ENCODE data around the gene GNG14. TPM values are rescaled to one million over a fixed set of nuclear protein-coding genes. Genes with fewer than 3 reads are reported as not detected.

Gene GNG14
- total and polyA plus RNA-seq, 2 of the 13 experiments (the other 11 are each of a cell fraction or from before 2014, with no cell fraction given), result not detected

- no peak for TF ChIP-seq ZNF280D (CRISPR knock-in tag; IDR thresholded peaks at IDR 0.05)
- no peak for TF ChIP-seq NFAT5 (CRISPR knock-in tag; IDR thresholded peaks at IDR 0.05)
- no peak for TF ChIP-seq SETDB1 (CRISPR knock-in tag; IDR thresholded peaks at IDR 0.05; ENCODE audit: borderline replicate concordance)
- TF ChIP-seq ZBTB20 (CRISPR knock-in tag; IDR thresholded peaks at IDR 0.05; ENCODE audit: borderline replicate concordance, low read depth), result no peak
- TF ChIP-seq ZNF605 (CRISPR knock-in tag; IDR thresholded peaks at IDR 0.05), result no peak
- peak; percentile 57; the same call in 1 of the 2 replicates for TF ChIP-seq SIN3B (IDR thresholded peaks at IDR 0.05; ENCODE audit: low read length)
- TF ChIP-seq ZNF841 (CRISPR knock-in tag; IDR thresholded peaks at IDR 0.05; ENCODE audit: borderline replicate concordance), result no peak
- 0 out of 2 replicates have a peak, but pooled peaks have one; percentile 24 for TF ChIP-seq NCOA2 (CRISPR knock-in tag; IDR thresholded peaks at IDR 0.05)
- TF ChIP-seq HINFP (CRISPR knock-in tag; IDR thresholded peaks at IDR 0.05; ENCODE audit: low read depth), result 0 out of 2 replicates have a peak, but pooled peaks have one; percentile 56
- TF ChIP-seq ZNF260 (CRISPR knock-in tag; IDR thresholded peaks at IDR 0.05; ENCODE audit: borderline replicate concordance, low read depth), result no peak
- TF ChIP-seq ZNF276 (CRISPR knock-in tag; IDR thresholded peaks at IDR 0.05; ENCODE audit: low read depth), result no peak
- no peak for TF ChIP-seq NFIB (CRISPR knock-in tag; IDR thresholded peaks at IDR 0.05; ENCODE audit: borderline replicate concordance)
- 0 out of 2 replicates have a peak, but pooled peaks have one; percentile 43 for TF ChIP-seq ZFP37 (CRISPR knock-in tag; IDR thresholded peaks at IDR 0.05; ENCODE audit: borderline replicate concordance)
- peak; percentile 89 for TF ChIP-seq U2AF1 (optimal IDR thresholded peaks at IDR 0.05; ENCODE audit: low read depth, low read length)
Measured at GRCh38 chr19:12722566-12723380, 35.0 kb downstream of the GNG14 start (continued).
